GM12891 (cell line): ENCODE data around the gene GPR137C.

Experiments used
- PAX5 ChIP-seq: IDR thresholded peaks from 2 replicates; pipeline ENCODE4 v1.6.1; 2011; ENCODE audit warnings: low read length, moderate library complexity, mild to moderate bottlenecking; ENCODE audit not compliant: insufficient read depth, severe bottlenecking
- POLR2A ChIP-seq: IDR thresholded peaks from 2 replicates; pipeline ENCODE4 v1.6.1; 2011; ENCODE audit warnings: low read depth, low read length, control low read depth
- POLR2AphosphoS5 ChIP-seq: IDR thresholded peaks from 2 replicates; pipeline ENCODE4 v1.6.1; 2011; ENCODE audit warnings: low read depth, low read length, control low read depth
- POU2F2 ChIP-seq: IDR thresholded peaks from 2 replicates; pipeline ENCODE4 v1.6.1; 2011; ENCODE audit warnings: low read depth, mild to moderate bottlenecking, control low read depth, low read length, moderate library complexity
- SPI1 ChIP-seq: IDR thresholded peaks from 2 replicates; pipeline ENCODE4 v1.6.1; 2011; ENCODE audit warnings: low read depth, low read length, control low read depth
- TAF1 ChIP-seq: IDR thresholded peaks from 2 replicates; pipeline ENCODE4 v1.6.1; 2011; ENCODE audit warnings: low read depth, low read length, control low read depth

DNA sequence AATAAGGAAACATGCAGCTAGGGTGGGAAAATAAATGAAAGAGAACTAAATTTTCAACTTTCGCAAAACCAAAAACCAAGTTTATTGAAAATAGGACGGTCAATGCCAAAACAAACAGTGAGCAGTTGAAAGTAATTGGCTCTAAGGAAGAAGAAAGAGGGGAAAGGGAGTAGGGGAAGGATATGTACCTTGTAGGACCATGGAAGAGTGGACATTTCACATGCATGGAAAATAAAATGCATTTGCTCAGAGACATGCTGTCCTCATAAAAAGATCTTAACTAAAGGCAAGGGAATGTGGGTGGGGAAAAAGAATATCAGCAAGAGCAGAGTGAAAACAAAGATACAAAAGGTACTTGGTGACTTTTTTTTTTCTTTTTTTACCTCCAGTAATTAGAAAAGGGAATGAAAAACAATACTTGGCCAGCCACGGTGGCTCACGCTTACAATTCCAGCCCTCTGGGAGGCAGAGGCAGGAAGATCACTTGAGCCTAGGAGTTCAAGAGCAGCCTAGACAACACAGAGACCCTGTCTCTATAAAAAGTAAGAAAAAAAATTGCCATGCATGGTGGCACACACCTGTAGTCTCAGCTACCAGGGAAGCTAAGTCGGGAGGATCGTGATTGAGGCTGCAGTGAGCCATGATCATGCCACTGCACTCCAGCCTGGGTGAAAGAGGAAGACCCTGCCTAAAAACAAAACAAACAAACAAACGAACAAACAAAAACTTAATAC lies 6.9 kb upstream of the GPR137C start:
- TF ChIP-seq POLR2A (no peak), TAF1 (no peak), POLR2AphosphoS5 (no peak), POU2F2 (no peak), SPI1 (no peak), PAX5 (no peak)
